ENCODE data around the gene ERBB4.

ERBB4 gene

DNA sequence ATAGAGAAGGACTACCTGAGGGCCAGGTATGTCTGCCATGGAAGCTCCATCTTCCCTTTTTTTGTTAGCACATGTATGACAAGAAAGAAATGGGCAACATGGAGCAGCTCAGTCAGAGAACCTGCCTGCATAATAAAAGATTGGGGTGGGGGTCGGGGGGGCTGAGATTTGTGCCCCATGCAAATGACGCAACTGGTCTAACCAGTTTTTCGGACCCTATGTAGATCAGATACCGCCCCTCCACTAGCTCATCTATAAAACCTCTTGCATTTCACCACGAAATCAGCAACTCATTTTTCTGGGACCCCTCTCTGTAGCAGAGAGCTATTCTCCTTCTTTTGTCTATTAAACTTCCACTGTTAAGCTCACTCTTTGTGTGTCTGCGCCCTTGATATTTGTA lies 657.2 kb downstream of the ERBB4 start:
- DNase-seq, result no peak

DNA sequence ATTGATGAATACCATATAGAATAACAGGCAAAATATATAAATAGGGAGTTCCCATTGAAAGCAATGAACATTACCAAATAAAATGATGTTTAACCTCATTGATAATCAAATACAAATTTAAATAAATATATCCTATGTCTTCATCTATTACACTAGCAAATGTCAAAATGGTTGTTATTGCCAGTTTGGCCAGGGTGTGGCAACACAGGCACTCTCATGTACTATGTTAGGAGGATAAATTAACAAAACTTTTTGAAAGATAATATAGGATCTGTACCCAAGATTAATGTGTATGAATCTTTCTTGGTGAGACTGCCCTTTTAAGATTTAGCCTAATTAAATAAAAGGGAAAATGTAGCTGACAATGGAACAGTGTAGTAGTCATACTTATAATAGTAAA lies 659.3 kb downstream of the ERBB4 start:
- peak; percentile 11 for DNase-seq

DNA sequence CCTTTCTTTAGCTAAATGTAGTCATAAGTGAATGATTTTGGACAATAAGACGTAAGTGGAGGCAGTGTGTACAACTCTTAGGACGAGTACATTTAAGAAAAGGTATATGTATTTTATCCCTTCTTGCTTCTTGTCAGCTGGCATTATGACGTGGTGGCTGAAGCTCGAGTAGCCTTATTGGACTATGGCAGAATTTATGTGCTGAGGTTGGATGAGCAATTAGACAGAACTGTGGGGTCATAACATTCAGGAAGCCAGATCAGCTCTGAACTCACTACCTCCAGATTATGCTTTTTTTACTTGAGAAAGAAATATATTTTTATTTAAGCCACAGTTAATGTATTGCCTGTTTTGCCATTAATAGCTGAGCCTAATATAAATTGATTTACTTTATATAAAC lies 661.5 kb downstream of the ERBB4 start:
- DNase-seq, result no peak

DNA sequence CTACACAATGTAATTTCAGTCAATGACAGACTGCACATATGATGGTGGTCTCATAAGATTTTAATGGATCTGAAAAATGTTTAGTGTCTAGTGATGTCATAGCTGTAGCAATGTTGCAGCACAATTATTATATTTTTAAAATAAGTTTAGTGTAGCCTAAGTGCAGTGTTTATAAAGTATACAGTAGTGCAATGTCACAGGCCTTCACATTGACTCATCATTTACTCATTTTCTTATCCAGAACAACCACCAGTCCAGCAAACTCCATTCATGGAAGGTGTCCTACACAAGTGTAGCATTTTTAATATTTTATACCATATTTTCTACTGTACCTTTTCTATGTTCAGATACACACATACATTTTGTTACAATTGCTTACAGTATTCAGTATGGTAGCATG lies 663.1 kb downstream of the ERBB4 start:
- DNase-seq, result peak; percentile 0

DNA sequence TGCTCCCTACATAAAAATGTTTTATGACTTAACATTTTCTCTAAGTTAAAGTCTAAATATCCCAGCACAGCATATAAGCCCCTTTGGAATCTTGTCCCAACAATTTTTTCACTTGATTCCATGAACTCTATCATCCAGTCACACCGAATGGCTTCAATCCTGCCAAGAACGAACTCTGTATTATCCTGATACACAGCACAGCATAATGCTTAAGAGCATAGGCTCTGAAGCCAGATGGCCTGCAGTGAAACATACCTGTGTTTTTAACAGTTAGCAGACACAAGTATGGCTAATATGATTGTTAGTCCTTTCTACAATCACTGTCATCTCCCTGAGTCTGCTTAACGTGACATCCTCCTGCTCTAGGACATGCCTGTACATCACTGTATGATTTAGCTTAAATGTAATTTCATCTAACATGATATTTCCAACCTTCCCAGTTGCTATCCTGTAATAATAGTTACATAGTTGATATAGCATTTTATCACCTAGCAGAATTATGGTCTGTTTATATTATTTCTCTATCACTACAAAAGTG lies 669.5 kb downstream of the ERBB4 start:
- no peak for DNase-seq

DNA sequence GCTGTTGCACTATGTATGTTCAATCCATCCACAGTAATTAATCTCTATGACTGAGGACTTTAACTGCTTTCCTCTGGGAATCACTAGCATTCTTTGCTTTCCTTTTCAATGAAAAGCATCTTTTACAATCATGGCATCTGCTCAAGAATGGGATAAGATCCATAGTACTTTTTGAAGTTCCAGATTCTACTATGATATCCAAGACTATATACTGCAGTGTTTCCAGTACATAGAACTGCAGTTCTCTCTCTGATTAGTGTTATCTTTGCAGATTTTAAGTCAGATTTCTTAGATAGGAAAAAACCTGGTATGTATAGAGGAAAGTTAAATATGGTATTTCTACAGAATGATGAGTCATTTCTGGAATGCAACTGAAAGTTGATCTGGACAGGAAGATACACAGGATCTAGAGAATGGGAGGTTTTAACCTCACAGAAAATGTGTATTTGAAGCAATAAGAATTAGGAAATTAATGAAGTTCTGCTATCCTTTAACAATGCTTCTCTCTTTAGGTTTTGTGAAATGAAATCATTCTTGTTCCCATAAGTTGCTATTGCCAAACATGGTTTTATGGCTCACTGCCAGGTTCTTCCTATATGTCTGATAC lies 670.7 kb downstream of the ERBB4 start:
- DNase-seq, result peak; percentile 56

DNA sequence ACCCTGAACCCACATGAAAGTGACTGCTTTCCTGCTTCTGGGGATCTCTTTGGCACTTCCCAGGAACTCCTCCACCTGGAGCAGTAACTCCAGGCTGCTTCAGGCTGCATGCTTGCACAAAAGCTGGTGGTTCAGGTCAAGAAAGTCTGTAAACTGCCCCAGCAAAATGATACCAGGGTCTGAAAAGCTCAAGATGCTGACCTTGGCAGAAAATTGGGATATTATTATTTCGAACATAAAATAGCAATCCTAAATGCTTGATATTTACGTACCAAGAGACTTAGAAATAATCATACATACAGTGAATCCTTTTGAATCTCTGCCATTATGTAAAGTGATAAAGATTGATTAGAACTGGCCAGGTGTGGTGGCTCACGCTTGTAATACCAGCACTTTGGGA lies 674.3 kb downstream of the ERBB4 start:
- DNase-seq, result no peak

DNA sequence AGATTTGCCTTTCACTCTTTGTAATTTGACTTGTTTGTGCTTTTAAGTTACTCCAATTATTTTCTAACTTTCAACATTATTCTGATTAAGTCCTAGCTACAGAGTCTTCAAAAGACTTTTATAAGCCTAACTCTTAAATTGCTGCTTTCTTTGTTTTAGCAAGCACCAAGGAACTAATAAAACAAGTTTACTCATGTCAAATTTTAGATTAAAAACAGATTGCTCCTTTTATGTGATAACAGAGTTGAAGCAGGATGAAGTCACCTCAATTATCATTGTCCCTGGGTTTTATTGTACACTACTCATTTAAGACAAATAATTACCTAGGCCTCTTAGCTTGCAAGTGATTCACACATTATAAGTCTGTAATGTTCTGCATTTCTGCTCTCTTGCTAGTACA lies 678.4 kb downstream of the ERBB4 start:
- no peak for DNase-seq

DNA sequence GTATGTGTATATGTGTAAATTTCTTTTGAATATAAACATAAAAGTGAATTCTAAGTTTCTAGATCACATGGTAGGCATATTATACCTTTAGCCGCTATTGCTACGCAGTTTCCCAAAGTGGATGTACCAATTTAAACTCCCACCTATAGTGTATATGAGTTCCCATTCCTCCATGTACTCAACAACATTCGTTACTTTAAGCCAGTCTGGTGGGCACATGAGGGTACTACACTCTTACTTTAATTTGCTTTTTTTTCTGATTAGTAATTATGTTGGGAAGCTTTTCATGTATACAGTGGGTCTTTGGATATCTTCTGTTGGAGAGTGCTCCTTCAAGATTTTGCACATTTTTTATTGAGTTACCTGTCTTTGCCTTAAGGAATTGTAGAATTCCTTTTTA lies 683.8 kb downstream of the ERBB4 start:
- DNase-seq, result no peak

DNA sequence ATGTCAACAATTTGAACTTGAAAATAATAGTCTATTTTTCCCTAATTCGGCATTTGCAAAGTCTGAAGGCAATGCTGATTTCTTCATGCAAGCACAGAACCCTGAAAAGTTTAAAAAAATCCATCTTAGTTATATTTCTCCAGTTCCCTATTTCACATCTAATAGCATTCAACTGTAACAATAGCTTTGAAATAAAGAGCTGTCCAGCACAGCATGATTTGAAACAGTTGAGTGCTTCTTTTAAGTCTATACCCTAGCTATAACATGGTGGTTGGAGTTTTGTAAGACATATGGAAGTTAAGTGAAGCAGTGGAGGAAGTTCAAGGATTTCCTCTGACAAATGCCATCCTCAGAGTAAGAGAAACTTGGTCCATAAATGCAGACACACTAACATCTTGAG lies 691.9 kb downstream of the ERBB4 start:
- DNase-seq, result no peak

DNA sequence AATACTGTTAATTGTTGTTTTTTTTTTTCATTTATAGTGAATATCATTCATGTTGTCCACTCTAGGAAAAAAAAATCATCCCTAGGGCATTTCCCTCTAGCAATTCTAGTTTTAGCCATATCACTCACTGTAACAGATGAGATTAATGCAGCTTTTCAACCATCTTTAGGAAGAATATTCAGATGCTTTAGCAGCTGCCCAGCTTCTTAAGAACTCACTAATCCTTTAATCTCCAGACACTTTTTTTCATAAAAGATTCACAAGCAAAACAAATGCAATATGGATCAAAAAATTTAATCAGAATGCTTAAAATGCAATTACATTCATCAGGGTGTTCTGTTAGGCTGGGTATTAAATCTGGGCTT lies 692.6 kb downstream of the ERBB4 start:
- no peak for DNase-seq

DNA sequence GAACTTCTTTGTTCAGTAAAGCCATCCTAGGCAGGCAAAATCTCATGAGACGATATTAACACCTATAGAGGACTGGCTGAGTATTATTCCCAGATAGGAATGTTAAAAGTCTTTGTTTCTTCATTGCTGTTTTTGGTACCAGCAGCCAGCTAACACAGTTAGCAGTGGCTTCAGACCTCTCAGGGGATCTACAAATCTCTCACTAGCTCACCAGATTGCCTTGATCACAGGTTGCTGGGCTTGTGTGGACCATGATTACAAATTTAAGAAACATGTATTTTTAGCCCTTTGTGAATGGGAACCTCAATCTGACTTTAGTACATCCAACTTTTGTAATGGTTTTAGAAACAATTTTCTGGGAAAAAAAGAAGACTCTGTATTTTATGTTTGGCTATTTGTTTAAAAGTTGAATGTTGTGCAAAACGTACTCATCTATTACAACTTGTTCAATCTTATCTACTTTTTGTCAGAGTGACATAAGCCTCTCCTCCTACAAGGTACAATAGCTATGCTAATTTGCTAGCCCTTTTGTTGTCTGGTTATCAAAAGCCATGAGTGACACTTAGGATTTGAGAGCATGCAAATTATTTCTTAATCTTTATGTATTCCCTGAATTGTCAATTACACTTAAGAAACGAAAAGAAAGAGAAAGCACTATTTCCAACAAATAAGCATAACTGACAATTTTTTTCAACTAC lies 693.1 kb downstream of the ERBB4 start:
- DNase-seq, result no peak

DNA sequence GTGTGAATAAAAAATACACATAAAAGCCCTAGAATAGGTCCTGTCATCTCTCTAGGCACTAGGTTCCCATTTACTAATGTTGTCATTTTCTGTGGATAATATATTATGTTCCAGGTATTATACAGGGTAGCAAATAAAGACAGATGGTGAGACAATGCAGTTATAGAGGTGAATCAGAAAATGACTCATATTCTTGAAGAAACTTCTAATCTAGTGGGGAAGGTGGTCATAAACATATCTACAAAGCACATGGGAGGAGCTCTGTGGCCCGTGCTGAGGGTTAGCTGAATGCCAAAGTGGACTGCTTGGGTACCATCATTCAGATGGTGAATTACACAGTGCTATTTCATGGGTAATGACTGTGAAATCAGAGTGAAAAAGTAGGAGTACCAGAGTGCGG lies 700.9 kb downstream of the ERBB4 start:
- DNase-seq, result no peak

DNA sequence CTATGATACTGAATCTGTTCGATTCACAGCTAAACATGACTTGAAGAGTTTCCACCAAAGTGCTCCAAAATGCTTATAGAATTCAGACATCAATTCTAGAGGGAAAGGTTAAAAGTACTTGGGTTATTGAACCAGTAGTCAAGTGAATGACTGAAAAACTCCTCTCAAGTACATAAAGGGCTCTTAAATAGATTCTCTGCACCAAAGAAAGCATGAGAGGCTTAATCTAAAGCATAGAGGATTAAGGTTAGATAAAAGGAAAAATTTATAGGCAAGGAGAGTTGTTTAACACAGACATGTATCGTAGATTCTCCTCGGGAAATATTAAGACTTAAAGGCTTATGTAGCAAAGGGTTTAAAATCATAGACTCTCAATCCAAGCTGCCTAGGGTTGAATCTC lies 701.4 kb downstream of the ERBB4 start:
- no peak for DNase-seq

DNA sequence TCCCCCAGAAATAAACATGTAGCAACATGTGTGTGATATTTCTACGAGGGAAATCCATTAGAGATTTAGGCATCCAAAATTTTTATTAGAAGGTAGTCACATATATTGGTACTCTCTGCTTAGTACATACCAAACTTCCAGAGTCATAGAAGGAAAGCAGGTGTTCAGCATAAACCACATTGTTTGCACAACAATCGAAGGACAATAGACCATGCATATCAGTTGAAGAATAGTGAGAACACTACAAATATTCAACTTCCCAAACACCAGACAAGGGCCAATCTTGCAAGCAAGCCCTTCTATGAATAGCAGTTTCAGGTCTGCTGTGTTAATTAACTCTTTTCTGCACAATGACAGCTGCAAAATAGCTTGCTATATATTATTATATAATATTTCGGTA lies 702.2 kb downstream of the ERBB4 start:
- DNase-seq, result no peak

DNA sequence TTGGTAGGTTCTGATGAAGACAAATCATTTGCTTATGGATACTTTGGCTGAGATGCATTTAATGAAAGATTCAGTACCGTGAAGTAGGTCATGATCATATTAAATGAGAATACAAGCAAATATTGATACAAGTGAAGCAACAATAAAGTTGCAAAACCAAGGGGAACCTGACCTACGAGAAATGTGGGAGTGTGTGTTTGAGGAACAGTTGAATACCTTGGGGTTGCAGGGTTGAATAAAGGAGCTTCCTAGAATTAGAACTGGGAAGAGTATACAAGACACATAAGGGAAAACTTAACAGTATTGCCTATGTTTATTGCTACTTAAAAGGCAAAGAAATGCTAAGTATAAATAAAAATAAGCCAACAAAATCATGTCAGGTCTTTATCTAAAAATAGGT lies 702.9 kb downstream of the ERBB4 start:
- DNase-seq, result no peak

DNA sequence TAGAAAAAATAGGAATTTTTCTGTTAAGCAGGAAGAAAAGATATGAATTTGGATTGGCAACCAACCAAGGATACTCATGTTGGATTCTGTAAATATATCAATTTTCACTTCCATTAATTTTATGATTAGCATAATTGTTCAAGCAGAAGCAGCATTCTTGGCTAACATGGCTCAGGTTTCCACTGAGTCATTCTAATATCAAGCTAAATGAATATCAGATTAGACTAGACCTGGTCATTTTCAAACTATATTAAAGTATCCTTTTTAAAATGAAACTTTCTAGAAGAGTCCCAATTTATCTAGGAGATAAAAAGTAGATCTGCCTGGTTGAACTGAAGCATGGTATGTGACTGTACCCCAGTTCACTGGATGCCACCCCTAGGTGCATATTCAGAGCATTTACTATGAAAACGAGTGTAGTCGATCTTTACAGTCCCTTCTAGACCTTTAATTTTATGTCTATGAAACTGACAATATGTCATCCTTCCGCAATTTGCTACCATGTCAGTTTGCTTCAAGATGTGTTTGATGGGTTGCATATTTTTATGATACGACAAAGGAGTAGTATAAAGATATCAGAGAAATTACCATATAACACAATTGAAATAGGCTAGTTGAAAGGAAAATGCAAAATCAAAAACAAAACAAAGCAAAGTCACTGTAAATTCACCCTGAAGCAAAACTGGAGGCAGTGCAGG lies 704.9 kb downstream of the ERBB4 start:
- no peak for DNase-seq

DNA sequence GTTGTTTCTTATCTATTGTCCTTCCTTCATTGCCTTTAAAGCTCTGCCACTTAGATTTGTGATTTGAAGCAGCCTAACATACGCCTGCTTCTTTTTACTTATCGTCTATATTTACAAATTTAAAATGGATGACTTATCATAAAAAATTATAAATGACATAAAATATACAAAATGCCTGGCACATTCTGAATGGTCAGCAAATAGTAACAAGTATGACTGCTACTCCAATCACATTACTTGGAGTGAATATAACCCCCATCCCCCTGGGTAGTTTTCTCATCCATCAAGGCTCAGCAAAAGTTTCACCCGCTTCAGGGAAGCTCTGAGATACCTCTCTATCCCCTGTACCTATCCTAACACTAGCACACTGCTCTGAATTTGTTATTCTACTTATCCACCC lies 708.9 kb downstream of the ERBB4 start:
- DNase-seq, result no peak

DNA sequence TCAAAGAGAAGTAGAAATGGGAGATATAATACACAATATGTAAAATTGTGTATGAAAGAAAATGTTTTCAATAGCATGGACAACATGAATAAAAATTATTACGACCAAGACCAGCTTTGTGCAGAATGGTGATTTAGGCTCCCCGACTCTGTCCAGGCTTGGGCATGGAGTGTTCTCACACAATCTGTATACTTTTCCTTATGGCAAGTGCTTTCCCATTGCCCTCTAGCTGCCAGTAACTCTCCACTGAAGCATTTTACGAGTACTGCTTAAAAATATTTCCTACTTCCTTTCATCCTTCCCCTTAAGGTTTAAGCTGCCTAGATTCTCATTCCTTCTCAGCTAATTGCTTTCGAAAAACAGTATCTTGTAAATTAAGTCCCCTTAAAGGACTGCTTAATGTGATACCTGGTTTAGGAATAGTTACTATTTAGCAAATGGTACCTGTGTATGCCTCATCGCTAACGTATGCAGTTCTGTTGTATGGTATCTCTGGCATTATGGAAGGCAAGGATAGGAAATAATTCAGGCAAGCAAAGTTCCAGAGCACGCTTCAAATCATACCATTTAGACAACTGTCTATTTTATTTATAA lies 714.6 kb downstream of the ERBB4 start:
- no peak for DNase-seq

DNA sequence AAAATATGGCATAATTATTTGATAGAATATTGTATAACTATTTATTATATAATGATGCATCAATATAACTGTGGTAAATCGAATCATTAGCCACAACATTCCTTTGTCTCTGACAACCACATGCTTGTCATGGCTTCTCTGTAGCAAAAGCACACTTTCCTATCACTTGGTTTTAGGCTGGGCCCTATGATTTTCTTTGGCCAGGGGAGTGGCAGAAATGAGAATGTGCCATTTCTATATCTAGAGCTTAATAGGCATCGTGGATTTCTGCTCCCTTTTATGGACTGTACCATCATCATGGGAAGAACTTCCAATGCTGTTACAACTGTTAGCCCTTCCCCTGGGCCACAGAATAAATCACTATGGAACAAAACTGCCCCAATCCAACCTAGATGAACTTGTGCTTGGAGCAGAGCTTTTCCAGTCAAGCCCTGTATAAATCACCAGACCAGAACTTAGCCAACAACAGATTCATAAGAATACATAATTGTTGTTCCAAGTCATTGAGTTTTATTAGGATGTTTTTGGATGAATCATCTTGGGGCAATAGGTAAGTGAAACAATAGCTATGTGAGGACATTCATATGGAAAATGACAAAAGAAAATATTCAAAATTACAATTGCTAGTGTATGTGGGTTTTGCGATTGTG lies 715.8 kb downstream of the ERBB4 start:
- DNase-seq, result no peak

DNA sequence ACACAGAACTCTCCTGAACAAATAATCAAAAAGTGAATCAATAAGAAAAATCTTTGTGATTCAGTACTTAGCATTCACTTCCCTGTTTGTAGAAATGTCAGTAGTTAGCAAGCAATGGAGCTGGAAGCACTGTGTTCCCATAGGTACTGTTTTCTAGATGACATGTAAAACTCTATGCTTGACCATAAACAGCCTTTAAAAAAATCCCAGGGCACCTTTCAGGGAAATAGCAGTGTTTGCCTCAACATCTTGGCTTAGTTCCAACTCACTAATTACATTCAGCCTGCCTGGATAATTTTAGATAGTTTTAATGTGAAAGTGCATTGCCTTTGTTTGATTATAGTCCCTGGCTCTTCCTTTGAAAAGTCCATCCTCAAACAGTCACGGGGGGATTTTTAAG lies 721.8 kb downstream of the ERBB4 start:
- DNase-seq, result no peak

DNA sequence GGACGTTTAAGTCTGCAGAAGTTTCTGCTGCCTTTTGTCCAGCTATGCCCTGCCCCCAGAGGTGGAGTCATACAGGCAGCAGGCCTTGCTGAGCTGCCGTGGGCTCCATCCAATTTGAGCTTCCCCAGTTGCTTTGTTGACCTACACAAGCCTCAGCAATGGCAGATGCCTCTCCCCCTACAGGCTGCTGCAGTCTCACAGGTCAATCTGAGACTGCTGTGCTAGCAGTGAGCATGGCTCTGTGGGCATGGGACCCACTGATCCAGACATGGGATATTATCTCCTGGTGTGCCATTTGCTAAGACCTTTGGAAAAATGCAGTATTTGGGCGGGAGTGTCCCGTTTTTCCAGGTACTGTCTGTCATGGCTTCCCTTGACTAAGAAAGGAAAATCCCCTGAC lies 726.0 kb downstream of the ERBB4 start:
- DNase-seq, result no peak

DNA sequence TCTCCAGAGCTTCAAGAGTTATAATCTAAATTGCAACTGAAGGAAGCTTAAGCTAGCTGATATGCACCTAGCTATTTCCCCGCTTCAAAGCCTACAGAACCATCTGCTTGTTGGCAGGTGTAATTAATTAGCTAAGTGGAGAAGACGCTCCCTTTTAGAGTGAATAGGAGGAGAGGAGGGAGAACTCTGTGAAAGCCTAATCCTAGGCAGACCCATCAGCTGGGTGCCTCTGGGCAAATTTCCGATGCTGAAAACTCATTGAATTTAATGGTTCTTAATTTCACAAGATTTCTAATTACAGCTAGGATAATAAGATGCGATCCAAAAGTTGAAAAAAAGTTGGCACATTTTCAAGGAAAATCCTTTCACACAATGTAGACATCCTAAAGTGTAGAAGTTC lies 735.9 kb downstream of the ERBB4 start:
- DNase-seq, result no peak

Data from fibroblast of skin of back (primary cell).